HepG2 (cell line): ENCODE results near the gene TRAF4. TPM values are rescaled to one million over a fixed set of nuclear protein-coding genes. Genes with fewer than 3 reads are reported as not detected.

Experiments
- ATF7 ChIP-seq, 2 experiments: fragments of 450-650 bp in 1 of 2; sonication (generic) in 1 of 2; formaldehyde crosslinking in 1 of 2; IDR thresholded peaks; 2 replicates each; pipeline versions ENCODE4 v1.4.0 to v1.6.1; 2016 to 2020; ENCODE audit warnings: antibody characterized with exemption in 1 of 2, mild to moderate bottlenecking in 1 of 2, missing genetic modification reagents in 1 of 2
- BRF2 ChIP-seq: sonication (generic); formaldehyde crosslinking; IDR thresholded peaks from 2 replicates; pipeline ENCODE4 v1.8.1; 2022; ENCODE audit warnings: mild to moderate bottlenecking, missing genetic modification reagents
- DMAP1 ChIP-seq: IDR thresholded peaks from 2 replicates; pipeline ENCODE4 v1.6.1; 2016
- FOXP1 ChIP-seq, 2 experiments: fragments of 450-650 bp in 1 of 2; IDR thresholded peaks; 2 replicates each; pipeline ENCODE4 v1.6.1; 2017 to 2018; ENCODE audit warnings: antibody characterized with exemption in 1 of 2
- IRF2 ChIP-seq: IDR thresholded peaks from 2 replicates; pipeline ENCODE4 v1.6.1; 2018; ENCODE audit warnings: missing genetic modification reagents, missing compliant biosample characterization
- RBFOX2 ChIP-seq: fragments of 200-400 bp; formaldehyde crosslinking; IDR thresholded peaks from 2 replicates; pipeline ENCODE4 v1.6.1; 2017; ENCODE audit warnings: low read depth, mild to moderate bottlenecking, low read length
- SMAD1 ChIP-seq: sonication (generic); formaldehyde crosslinking; IDR thresholded peaks from 2 replicates; pipeline ENCODE4 v1.4.0; 2020; ENCODE audit warnings: missing genetic modification reagents, low read depth, mild to moderate bottlenecking, borderline replicate concordance
- TBX3 ChIP-seq: fragments of 450-650 bp; IDR thresholded peaks from 2 replicates; pipeline ENCODE4 v1.6.1; 2017; ENCODE audit warnings: antibody characterized with exemption, mild to moderate bottlenecking, inconsistent platforms, borderline replicate concordance
- ZNF546 ChIP-seq: sonication (generic); formaldehyde crosslinking; conservative IDR thresholded peaks from 2 replicates; pipeline ENCODE4 v1.8.1; 2023; ENCODE audit warnings: mild to moderate bottlenecking, missing genetic modification reagents
- polyA plus RNA-seq, 8 experiments: library from polyadenylated mRNA; depleted of rRNA in 3 of 8; stranded (reverse) in 7 of 8; unstranded in 1 of 8; fragments of >200 nt; fragmentation: Illumina TruSeq in 4 of 8; extraction: Trizol in 4 of 8; gene quantifications; 2 replicates each; pipeline versions ENCODE4 v1.2.1 to v1.2.3, GENCODE V29; 2011 to 2016; ENCODE audit warnings: low read depth in 4 of 8, missing spikeins in 1 of 8, mixed read lengths in 1 of 8; ENCODE audit not compliant: insufficient read depth in 1 of 8
- total RNA-seq, 5 experiments: library from RNA; depleted of rRNA; stranded (reverse); fragments of >200 nt; fragmentation: Illumina TruSeq; extraction: Trizol; gene quantifications; 2 replicates each; pipeline ENCODE4 v1.2.3, GENCODE V29; 2016; ENCODE audit warnings: low read depth in 1 of 5
- TF ChIP-seq, protein P1 (sequence below): sonication (generic); formaldehyde crosslinking; IDR thresholded peaks from 2 replicates; pipeline ENCODE4 v1.4.0; 2020; ENCODE audit warnings: mild to moderate bottlenecking, missing genetic modification reagents
- TF ChIP-seq, protein P2 (sequence below): sonication (generic); formaldehyde crosslinking; IDR thresholded peaks from 2 replicates; pipeline ENCODE4 v1.4.0; 2020; ENCODE audit warnings: missing genetic modification reagents, borderline replicate concordance
- TF ChIP-seq, protein P3 (sequence below): sonication (generic); formaldehyde crosslinking; conservative IDR thresholded peaks from 2 replicates; pipeline ENCODE4 v1.4.0; 2020; ENCODE audit warnings: missing genetic modification reagents

Gene TRAF4
- total and polyA plus RNA-seq, 2 of the 13 experiments (the other 11 are each of a cell fraction or from before 2014, with no cell fraction given) = 86.0 to 89.9 TPM

GRCh38 chr17:28710861-28711722, 32.7 kb upstream of the TRAF4 start (continued):
- TF ChIP-seq, protein P1, sequence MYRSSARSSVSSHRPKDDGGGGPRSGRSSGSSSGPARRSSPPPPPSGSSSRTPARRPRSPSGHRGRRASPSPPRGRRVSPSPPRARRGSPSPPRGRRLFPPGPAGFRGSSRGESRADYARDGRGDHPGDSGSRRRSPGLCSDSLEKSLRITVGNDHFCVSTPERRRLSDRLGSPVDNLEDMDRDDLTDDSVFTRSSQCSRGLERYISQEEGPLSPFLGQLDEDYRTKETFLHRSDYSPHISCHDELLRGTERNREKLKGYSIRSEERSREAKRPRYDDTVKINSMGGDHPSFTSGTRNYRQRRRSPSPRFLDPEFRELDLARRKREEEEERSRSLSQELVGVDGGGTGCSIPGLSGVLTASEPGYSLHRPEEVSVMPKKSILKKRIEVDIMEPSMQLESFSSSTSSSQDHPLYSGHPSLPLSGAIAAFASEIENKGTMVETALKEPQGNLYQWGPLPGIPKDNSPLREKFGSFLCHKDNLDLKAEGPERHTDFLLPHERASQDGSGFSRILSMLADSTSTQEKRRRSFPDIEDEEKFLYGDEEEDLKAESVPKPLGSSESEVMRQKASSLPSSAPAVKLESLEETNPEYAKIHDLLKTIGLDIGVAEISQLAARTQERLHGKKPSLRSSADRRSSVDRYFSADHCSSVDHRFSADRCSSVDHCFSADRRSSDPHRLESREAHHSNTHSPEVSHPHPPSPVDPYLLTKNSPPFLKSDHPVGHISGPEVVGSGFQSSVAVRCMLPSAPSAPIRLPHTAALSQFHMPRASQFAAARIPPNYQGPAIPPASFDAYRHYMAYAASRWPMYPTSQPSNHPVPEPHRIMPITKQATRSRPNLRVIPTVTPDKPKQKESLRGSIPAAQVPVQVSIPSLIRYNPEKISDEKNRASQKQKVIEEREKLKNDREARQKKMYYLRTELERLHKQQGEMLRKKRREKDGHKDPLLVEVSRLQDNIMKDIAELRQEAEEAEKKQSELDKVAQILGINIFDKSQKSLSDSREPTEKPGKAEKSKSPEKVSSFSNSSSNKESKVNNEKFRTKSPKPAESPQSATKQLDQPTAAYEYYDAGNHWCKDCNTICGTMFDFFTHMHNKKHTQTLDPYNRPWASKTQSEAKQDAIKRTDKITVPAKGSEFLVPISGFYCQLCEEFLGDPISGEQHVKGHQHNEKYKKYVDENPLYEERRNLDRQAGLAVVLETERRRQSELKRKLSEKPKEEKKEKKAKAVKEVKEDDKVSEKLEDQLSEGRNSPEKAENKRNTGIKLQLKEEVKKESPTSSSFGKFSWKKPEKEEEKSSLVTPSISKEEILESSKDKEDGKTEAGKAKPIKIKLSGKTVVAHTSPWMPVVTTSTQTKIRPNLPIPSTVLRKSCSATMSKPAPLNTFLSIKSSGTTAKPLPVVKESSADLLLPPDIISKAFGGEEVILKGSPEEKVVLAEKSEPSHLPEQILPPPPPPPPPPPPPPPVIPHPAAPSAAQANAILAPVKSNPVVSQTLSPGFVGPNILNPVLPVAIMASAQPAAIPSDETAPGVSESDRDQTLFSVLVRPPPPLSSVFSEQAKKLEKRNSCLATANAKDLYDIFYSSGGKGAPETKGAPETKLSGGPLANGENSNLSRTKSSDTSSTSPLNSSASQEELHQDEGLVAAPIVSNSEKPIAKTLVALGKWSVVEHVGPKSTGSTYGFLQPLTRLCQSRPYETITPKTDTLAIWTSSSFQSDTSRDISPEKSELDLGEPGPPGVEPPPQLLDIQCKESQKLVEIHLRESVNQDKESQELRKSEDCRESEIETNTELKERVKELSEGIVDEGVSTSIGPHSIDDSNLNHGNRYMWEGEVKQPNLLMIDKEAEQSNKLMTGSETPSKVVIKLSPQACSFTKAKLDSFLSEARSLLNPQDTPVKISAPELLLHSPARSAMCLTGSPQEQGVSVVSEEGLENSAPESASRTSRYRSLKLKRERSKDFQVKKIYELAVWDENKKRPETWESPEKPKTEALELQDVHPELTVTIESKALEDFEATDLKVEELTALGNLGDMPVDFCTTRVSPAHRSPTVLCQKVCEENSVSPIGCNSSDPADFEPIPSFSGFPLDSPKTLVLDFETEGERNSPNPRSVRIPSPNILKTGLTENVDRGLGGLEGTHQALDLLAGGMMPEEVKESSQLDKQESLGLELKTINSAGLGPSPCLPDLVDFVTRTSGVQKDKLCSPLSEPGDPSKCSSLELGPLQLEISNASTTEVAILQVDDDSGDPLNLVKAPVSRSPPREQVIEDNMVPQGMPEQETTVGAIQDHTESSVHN (CRISPR knock-in tag) = 0 out of 2 replicates have a peak, but pooled peaks have one; percentile 9
- TF ChIP-seq ATF7 (IDR thresholded peaks at IDR 0.05) (no peak), ATF7 (CRISPR knock-in tag; IDR thresholded peaks at IDR 0.05) (no peak), BRF2 (CRISPR knock-in tag) (no peak), ZNF546 (0 out of 2 replicates have a peak, but pooled peaks have one; percentile 13), SMAD1 (CRISPR knock-in tag) (no peak), FOXP1 (IDR thresholded peaks at IDR 0.05) (no peak), FOXP1 (CRISPR knock-in tag; IDR thresholded peaks at IDR 0.05) (no peak), DMAP1 (CRISPR knock-in tag) (peak; percentile 50), RBFOX2 (peak; percentile 98), TBX3 (no peak), IRF2 (peak; percentile 27; the same call in 1 of the 2 replicates)
- TF ChIP-seq, protein P2, sequence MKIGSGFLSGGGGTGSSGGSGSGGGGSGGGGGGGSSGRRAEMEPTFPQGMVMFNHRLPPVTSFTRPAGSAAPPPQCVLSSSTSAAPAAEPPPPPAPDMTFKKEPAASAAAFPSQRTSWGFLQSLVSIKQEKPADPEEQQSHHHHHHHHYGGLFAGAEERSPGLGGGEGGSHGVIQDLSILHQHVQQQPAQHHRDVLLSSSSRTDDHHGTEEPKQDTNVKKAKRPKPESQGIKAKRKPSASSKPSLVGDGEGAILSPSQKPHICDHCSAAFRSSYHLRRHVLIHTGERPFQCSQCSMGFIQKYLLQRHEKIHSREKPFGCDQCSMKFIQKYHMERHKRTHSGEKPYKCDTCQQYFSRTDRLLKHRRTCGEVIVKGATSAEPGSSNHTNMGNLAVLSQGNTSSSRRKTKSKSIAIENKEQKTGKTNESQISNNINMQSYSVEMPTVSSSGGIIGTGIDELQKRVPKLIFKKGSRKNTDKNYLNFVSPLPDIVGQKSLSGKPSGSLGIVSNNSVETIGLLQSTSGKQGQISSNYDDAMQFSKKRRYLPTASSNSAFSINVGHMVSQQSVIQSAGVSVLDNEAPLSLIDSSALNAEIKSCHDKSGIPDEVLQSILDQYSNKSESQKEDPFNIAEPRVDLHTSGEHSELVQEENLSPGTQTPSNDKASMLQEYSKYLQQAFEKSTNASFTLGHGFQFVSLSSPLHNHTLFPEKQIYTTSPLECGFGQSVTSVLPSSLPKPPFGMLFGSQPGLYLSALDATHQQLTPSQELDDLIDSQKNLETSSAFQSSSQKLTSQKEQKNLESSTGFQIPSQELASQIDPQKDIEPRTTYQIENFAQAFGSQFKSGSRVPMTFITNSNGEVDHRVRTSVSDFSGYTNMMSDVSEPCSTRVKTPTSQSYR (CRISPR knock-in tag) = no peak; the same call in 1 of the 2 replicates
- TF ChIP-seq, protein P3, sequence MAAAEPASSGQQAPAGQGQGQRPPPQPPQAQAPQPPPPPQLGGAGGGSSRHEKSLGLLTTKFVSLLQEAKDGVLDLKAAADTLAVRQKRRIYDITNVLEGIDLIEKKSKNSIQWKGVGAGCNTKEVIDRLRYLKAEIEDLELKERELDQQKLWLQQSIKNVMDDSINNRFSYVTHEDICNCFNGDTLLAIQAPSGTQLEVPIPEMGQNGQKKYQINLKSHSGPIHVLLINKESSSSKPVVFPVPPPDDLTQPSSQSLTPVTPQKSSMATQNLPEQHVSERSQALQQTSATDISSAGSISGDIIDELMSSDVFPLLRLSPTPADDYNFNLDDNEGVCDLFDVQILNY (CRISPR knock-in tag) = peak; percentile 52; the same call in 1 of the 2 replicates
